ENCODE data around the gene GALNT17. TPM values are rescaled to one million over a fixed set of nuclear protein-coding genes. Genes with fewer than 3 reads are reported as not detected.
A peak's percentile ranks its signal among the peaks of the same experiment; 100 is the strongest.

The GALNT17 gene
- total and polyA plus RNA-seq, 2 experiments from 2014 or later, result 11.1 to 65.6 TPM

DNA sequence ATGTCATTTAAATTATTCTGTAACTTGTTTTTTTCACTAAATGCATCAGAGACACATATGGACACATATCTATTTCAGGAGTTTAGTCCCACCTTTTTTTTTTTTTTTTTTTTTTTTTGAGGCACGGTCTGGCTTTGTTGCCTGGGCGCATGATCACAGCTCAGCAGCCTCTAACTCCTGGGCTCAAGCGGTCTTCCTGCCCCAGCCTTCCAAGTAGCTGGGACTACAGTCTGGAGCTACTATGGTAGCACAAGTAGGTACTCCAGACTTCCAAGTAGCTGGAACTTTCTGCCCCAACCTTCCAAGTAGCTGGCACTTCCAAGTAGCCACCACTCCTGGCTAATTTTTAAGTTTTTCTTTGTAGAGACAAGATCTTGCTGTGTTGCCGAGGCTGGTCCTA, 407.7 kb downstream of the GALNT17 start (continued):
- TF ChIP-seq NANOG (IDR thresholded peaks at IDR 0.05; ENCODE audit: borderline replicate concordance), result no peak
- TF ChIP-seq ZNF331 (CRISPR knock-in tag; IDR thresholded peaks at IDR 0.05; ENCODE audit: low read depth), result no peak
- TF ChIP-seq POLR2AphosphoS5 (IDR thresholded peaks at IDR 0.05; ENCODE audit: low read depth), result no peak
- no peak for TF ChIP-seq EZH2 (IDR thresholded peaks at IDR 0.05; ENCODE audit: low read depth, unreplicated experiment)
- TF ChIP-seq, protein P1, sequence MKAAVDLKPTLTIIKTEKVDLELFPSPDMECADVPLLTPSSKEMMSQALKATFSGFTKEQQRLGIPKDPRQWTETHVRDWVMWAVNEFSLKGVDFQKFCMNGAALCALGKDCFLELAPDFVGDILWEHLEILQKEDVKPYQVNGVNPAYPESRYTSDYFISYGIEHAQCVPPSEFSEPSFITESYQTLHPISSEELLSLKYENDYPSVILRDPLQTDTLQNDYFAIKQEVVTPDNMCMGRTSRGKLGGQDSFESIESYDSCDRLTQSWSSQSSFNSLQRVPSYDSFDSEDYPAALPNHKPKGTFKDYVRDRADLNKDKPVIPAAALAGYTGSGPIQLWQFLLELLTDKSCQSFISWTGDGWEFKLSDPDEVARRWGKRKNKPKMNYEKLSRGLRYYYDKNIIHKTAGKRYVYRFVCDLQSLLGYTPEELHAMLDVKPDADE (IDR thresholded peaks at IDR 0.05), result no peak
- TF ChIP-seq EZH2phosphoT487 (IDR thresholded peaks at IDR 0.05; ENCODE audit: unreplicated experiment), result no peak

DNA sequence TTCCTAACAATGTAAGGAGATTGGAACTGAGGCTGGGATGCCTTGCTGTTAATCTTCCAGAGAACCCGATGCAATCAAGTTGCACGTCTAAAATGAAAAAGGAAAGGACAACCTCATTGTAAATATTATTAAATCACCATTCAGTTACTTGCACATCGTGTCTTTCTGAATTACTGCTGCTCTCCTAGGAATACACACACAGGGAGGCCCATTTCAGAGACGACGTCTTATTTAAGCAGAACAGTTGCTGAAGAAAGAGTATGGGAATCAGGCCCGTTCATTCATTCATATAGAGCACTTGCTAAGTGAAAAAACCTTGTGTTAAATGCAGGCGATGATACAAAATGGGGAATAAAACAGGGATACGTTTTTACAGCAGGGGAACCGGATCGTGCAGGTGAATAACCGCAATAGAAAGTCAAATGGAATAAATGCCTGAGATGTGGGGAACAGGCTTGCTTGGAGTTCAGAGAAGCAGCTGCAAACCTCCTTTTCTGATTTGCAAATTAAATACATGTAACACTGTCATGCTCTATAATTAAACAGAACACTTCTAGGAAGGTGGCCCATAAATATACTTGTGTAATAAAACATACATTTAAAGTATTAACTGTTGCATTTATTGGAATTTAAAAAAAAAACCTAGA, 409.9 kb downstream of the GALNT17 start:
- Mint-ChIP-seq H3K9me3 (peaks cover 6% of the 10 kb centered on the region; the same call in 2 of the 3 replicates), H3K27me3 (ENCODE audit: insufficient read depth, low read depth, poor library complexity) (peaks cover 7% of the 10 kb centered on the region), H3K36me3 (ENCODE audit: low read depth) (peaks cover 11% of the 10 kb centered on the region), H3K27ac (peak overlapping the region; percentile 69), H3K4me1 (peaks cover 6% of the 10 kb centered on the region; the same call in 1 of the 3 replicates), H3K4me3 (no peak overlapping the region)
- Histone ChIP-seq H3K27me3 (ENCODE audit: insufficient read depth) (no peaks in the 10 kb centered on the region), H4K20me1 (replicated peaks; ENCODE audit: insufficient read depth) (no peaks in the 10 kb centered on the region), H3K9me2 (ENCODE audit: insufficient read depth) (no peaks in the 10 kb centered on the region), H2AFZ (no peak overlapping the region), H3K4me2 (no peak overlapping the region), H3K4me1 (ENCODE audit: insufficient read depth) (no peaks in the 10 kb centered on the region), H3F3A (replicated peaks; ENCODE audit: low read depth) (no peaks in the 10 kb centered on the region), H3K4me3 (no peak overlapping the region), H3K27ac (ENCODE audit: low read depth) (0 out of 2 replicates have a peak overlapping the region, but pooled peaks have one; percentile 7), H3K79me2 (replicated peaks; ENCODE audit: insufficient read depth) (no peaks in the 10 kb centered on the region; the same call in 1 of the 2 replicates), H3K36me3 (ENCODE audit: insufficient read depth) (no peaks in the 10 kb centered on the region; the same call in 1 of the 2 replicates)
- no peak for ATAC-seq
- TF ChIP-seq, protein P2, sequence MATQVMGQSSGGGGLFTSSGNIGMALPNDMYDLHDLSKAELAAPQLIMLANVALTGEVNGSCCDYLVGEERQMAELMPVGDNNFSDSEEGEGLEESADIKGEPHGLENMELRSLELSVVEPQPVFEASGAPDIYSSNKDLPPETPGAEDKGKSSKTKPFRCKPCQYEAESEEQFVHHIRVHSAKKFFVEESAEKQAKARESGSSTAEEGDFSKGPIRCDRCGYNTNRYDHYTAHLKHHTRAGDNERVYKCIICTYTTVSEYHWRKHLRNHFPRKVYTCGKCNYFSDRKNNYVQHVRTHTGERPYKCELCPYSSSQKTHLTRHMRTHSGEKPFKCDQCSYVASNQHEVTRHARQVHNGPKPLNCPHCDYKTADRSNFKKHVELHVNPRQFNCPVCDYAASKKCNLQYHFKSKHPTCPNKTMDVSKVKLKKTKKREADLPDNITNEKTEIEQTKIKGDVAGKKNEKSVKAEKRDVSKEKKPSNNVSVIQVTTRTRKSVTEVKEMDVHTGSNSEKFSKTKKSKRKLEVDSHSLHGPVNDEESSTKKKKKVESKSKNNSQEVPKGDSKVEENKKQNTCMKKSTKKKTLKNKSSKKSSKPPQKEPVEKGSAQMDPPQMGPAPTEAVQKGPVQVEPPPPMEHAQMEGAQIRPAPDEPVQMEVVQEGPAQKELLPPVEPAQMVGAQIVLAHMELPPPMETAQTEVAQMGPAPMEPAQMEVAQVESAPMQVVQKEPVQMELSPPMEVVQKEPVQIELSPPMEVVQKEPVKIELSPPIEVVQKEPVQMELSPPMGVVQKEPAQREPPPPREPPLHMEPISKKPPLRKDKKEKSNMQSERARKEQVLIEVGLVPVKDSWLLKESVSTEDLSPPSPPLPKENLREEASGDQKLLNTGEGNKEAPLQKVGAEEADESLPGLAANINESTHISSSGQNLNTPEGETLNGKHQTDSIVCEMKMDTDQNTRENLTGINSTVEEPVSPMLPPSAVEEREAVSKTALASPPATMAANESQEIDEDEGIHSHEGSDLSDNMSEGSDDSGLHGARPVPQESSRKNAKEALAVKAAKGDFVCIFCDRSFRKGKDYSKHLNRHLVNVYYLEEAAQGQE (IDR thresholded peaks at IDR 0.05; ENCODE audit: unreplicated experiment), result no peak
- TF ChIP-seq EZH2phosphoT487 (IDR thresholded peaks at IDR 0.05; ENCODE audit: unreplicated experiment), result no peak
- DNase-seq (ENCODE audit: low spot score), result no peak

DNA sequence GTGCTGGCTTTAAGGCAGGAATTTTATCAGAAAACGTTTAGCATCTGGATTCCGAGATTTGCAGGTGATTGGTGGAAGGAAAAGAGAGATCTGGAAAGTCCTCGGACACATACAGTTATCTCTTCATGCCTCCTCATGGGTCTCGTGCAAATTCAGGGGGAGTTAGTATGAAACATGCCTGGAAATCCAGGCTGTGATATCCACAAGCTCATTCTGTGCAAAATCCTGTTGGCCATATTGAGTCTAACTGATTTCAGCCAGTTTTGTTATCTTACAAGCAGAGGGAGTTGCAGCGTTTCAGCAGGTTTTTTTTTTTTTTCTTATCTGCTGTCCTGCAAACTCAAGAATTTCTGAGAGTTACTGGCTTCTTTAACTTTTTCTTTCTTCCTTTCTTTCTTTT, 411.5 kb downstream of the GALNT17 start:
- H3K9me3 Mint-ChIP-seq, result peaks cover 3% of the 10 kb centered on the region; the same call in 1 of the 3 replicates
- Histone ChIP-seq H3K27ac (ENCODE audit: low read depth) (peak overlapping the region; percentile 6; the same call in 1 of the 2 replicates), H3K27me3 (ENCODE audit: insufficient read depth) (no peaks in the 10 kb centered on the region), H3F3A (replicated peaks; ENCODE audit: low read depth) (no peaks in the 10 kb centered on the region), H3K36me3 (ENCODE audit: insufficient read depth) (no peaks in the 10 kb centered on the region; the same call in 1 of the 2 replicates), H3K4me3 (no peak overlapping the region), H3K9me2 (ENCODE audit: insufficient read depth) (no peaks in the 10 kb centered on the region), H4K20me1 (replicated peaks; ENCODE audit: insufficient read depth) (no peaks in the 10 kb centered on the region), H3K79me2 (replicated peaks; ENCODE audit: insufficient read depth) (no peaks in the 10 kb centered on the region; the same call in 1 of the 2 replicates), H3K4me1 (ENCODE audit: insufficient read depth) (no peaks in the 10 kb centered on the region), H2AFZ (no peak overlapping the region), H3K4me2 (no peak overlapping the region)
- DNase-seq (ENCODE audit: low spot score), result no peak
- ATAC-seq, result no peak
- no peak overlapping the region for H3K27ac Mint-ChIP-seq
- H3K36me3 Mint-ChIP-seq (ENCODE audit: low read depth), result peaks cover 6% of the 10 kb centered on the region; the same call in 2 of the 3 replicates
- no peak overlapping the region for H3K4me3 Mint-ChIP-seq
- H3K4me1 Mint-ChIP-seq, result peaks cover 6% of the 10 kb centered on the region; the same call in 1 of the 3 replicates
- no peaks in the 10 kb centered on the region for H3K27me3 Mint-ChIP-seq (ENCODE audit: insufficient read depth, low read depth, poor library complexity)
- TF ChIP-seq, protein P2 (IDR thresholded peaks at IDR 0.05; ENCODE audit: unreplicated experiment), result no peak
- TF ChIP-seq, protein P1 (IDR thresholded peaks at IDR 0.05), result no peak
- TF ChIP-seq POLR2AphosphoS5 (IDR thresholded peaks at IDR 0.05; ENCODE audit: low read depth) (no peak), EZH2phosphoT487 (IDR thresholded peaks at IDR 0.05; ENCODE audit: unreplicated experiment) (no peak)

Data from GM23338 (cell line).